Activated CD4-positive, alpha-beta T cell treated with anti-CD3 and anti-CD28 coated beads for 48 hours (primary cell): ENCODE data around the gene EXD3.

ENCODE experiments used
- DNase-seq: peaks from one replicate; pipeline ENCODE4 v3.0.0-alpha.2; 2020

The EXD3 gene

DNA sequence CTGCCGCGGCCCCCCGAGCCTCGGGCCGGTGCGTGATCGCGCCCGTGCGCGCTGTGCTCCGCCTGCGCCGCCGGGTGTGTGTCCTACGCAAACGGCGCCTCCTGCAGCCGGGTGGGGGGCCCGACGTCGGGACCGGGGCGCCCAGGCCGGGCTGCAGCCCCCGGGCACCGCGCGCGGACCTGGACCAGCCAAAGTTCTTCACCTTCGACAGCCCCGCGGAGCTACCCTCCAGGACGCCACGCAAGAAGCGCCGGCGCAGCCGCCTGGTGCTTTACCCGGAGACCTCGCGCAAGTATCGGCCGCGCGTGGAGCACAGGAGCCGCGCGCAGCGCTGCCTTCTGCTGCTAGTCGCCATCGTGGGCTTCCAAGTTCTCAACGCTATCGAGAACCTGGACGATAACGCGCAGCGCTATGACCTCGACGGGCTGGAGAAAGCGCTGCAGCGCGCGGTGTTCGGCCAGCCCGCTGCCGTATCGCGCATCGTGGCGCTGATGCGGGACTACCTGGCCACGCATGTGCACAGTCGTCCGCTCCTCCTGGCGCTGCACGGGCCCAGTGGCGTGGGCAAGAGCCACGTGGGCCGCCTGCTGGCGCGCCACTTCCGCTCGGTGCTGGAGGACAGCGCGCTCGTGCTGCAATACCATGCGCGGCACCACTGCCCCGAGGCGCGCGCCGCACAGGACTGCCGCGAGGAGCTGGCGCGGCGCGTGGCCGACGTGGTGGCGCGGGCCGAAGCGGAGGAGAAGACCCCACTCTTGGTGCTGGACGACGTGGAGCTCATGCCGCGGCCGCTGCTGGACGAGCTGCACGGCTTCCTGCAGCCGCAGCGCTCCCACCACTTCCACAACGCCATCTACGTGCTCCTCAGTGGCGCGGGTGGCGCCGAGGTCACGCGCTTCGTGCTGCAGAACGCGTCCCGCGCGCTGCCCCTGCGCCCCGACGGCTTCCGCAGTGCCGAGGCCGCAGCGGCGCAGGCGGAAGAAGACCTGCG is 143.9 kb downstream of the EXD3 start:
- DNase-seq = no peak

DNA sequence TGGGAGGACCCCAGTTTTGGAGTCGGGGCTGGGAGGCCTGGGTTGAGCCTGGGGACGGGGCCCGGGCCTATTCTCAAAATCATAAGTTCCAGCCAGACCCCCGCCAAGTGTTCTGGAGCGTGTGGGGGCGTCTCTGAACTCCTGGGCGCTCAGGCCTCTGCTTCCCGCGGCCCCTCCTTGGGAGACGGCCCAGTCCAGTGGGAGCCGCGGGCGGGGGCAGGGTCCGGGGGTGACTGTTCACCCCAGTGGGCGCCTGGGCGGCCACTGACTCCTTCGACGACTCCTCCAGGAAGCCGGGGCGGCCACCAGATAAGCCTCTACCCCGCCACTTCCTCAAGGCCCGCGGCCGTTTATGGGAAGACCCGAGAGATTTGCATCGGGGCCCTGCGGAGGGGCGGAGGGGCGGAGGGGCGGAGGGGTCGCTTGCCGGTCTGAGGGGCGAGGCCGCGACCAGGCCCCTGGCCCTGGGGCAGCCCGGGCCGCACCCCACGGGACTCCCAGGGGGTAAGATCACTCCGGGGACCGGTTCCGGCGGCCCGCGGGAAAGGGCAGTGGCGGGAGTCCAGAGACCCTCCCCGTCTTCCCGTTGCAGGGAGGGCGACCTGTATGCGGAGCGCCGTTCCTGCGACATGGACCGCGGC is 144.8 kb downstream of the EXD3 start:
- DNase-seq = no peak

DNA sequence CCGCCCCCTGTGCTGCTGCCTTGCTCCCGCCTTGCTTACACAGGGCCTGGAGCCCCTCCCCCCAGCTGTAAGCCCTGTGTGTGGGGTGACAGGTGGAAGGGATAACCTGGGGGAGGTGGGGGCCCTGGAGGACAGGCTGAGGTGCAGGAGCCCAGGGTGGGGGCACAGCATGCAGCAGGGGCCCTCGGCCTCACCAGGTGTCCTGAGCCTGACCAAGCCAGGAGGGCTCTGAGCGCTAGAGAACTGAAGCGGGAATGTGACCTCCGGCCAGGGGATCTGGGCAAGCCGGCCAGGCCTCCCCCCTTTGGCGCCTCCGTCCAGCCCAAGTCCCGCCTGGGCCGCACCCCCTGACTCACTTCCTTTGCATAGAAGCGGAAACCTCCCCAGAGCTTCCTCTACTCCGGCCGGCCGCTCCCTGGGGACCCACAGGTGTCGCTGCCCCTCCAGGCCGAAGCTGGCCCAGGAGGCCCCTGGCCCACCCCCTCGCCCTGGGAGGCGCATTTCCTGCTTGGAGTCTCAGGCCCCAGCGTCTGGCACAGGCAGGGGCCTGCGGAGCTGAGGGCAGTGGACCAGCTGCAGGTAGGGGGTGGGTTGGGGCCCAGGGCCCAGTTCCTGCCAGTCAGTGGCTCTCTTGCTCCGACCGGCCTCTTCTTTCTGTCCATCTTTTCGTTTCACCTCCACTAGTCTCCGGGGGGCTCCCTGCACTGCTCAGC is 145.5 kb downstream of the EXD3 start, which contains the start of gene TOR4A:
Gene TOR4A, plus strand, starts transcription at position 398 of the 713 bp plus-strand sequence. CDS start 964 bp downstream, outside the sequence.
- DNase-seq = peak; percentile 56

DNA sequence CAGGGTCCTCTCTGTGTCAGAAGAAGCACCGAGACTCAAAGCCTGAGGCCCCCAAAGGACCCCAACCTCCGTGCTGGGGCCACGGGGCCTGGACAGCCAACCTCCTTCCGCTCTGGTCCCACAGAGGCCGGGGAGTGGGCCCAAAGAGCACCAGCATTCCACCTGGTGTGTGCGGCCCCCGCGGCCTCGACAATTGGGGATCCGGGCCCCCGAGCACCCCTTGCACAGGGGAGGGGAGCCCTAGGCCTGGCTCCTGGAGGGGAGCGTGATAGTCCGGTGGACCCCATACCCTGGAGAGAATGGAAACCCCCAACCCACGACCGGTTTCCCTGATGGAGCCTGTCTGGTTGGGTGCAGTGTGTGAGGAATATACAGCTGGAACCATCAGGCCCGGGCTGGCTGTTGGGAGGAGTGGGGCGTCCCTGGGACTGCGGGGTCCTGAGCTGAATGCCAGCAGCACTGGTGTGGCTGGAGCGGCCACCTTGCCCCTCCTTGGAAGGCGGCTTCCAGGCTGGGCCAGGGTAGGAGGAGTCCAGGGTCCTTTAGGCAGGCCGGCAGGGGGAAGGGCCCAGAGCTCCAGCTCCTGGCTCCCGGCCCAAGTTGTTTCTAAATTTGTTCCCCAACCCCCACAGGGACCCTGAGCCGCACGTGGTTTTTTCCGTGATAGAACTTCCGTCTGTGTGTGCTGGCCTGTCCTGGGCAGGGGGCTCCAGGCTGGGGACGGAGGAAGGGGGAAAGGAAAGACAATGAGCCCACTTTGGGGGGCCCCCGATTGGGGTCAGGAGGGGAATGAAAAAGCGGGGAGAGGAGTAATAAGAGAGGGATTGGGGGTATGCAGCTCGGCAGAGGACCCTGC is 146.3 kb downstream of the EXD3 start:
- DNase-seq = no peak

DNA sequence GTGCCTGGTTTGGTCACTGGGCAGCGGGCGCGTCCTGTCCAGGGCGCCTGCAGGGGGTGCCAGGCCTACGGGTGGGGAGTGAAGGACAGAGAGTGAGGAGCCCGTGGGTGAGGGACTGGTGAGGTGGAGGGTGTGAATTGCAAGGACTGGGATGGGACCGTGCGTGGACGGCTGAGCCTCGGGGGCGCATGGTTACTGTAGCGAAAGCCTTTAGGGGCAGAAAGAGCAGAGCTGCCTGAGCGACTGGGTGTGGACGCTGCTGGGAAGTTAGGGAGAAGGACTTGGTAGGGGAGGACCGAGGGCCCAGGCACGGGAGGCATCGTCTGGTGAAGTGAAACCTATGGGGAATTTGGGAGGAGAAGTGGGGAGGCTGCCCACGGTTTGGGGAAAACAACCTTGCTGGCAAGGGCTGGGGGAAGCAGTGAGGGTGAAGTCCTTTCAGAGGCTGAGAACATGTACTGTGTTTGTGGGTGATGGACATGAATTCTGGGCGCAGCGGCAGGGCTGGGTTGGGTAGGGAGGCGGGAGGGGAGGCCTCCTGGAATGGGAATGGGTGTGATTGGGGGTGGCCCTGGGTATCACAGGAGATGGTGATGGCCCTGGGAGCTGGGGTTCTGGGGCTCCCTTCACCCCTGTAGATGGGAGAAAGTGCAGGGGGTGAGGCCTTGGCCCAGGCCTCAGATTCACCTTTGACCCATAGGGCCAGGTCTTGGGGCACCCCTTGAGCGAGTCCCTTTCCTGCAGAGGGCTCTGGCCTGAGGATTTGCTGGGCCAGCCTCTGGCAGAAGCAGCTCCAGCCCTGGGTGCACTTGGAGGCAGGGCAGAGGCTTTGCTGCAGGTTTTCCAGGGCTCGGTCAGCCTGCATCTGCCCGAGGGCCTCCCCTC is 147.1 kb downstream of the EXD3 start:
- DNase-seq = no peak

DNA sequence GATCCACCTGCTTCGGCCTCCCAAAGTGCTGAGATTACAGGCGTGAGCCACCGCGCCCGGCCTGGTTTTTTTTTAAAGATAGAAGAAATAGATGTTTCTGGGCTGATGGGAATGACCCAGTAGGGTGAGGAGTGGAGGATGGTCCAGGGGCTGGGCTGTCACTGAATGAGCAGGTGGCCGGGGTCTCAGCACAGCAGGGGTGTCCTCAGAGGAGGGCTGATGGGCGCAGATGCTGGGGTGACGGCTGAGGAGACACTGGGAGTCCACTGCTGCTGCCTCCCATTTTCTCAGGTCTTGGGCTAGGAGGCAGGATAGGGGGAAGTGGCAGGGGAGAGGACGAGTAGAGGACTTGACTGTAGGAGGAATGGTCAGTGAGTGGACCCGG is 147.8 kb downstream of the EXD3 start:
- DNase-seq = no peak

DNA sequence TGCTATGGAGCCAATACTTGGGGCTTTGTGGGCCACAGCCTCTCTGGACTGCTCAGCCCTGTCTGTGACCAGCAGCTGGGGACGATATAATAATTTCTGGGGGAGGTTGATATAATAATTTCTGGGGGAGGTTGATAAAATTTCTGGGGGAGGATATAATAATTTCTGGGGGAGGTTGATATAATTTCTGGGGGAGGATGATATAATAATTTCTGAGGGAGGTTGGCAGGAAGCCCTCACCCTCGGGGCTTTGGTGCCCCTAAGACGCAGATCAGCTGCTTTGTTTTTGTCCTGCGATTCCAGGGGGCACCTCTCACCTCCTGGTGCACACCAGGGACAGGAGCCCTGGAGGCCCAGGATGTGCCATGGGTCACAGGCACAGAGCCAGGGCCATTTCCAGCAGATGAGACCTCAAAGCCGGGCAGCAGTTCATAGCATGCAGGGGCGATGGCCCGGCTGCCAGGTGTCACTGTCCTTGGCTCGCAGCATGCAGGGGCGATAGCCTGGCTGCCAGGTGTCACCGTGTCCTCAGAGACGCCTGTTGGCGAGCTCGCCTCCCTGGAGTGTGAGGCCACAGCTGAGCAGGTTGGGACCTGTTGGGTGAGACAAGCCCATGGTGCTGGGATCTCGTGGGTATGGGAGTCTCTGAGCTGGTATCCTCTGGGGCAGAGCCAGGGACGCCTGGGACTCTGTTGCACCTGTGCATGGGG is 149.2 kb downstream of the EXD3 start:
- DNase-seq = no peak

DNA sequence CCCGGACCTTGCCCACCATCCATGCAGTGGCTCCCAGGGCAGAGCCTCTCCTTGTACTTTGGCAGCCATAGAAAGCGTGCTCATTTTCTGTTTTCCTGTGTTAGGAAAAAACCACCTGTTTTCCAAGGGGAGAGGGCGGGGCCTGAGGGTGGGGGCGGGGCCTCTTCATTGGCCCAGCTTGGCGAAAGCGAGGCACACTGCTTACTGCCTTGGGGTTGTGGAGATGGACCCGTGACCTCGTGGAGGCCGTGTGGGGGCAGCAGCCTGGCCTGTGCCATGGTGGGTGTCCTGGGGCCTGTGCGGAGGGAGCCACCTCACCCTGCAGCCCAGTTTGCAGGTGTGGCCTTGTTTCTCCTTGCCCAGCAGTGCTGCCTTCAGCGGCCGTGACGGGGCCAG is 149.9 kb downstream of the EXD3 start:
- DNase-seq = no peak

DNA sequence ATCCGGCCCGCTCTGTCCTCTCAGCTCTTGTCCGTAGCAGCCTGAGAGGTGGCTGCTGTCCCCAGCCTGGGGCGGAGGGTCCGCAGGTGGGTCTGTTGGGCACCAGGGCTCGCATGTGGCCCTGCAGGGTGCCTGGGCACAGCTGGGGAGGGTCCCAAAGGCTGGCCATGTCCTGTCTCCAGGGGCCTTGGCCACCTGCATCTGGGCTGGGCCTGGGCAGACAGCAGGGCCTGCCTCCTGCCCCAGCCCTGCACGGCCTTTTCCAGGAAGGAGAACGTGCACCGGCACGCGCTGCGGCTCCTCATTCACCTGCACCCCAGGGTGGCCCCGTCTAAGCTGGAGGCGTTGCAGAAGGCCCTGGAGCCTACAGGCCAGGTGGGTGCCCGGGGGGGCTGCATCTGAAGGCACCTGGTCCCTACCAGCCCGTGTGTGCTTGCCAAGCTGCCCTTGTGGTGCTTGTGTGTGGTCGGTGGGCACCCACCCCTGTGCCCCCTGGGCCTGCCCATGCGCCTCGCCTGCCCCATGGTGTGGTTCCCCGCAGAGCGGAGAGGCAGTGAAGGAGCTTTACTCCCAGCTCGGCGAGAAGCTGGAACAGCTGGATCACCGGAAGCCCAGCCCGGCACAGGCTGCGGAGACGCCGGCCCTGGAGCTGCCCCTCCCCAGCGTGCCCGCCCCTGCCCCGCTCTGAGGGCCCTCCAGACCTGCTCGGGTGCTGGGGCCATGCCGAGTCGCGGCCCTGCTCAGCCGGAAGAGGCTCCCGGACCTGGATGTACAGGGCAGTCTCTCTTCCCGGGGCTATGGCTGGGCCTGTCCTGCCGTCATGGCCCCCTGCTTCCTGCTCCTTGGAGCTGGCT is 150.5 kb downstream of the EXD3 start:
- DNase-seq = no peak

DNA sequence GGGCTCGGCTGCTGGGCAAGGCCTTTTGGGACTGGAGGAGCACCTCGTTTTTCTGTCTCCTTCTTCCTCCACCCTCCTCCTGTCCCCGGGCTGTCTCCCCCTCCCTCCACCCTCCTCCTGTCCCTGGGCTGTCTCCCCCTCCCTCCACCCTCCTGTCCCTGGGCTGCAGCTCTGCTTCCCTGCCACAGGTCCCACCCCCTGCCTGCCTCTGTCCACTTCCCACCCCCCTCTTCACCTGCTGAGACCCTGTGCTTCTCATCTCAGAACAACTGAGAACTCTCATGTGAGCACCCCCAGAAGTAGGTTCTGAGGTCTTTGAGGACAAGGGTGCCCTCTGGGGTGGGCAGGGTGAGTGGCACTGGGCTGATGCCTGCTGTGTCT is 151.3 kb downstream of the EXD3 start:
- no peak for DNase-seq

DNA sequence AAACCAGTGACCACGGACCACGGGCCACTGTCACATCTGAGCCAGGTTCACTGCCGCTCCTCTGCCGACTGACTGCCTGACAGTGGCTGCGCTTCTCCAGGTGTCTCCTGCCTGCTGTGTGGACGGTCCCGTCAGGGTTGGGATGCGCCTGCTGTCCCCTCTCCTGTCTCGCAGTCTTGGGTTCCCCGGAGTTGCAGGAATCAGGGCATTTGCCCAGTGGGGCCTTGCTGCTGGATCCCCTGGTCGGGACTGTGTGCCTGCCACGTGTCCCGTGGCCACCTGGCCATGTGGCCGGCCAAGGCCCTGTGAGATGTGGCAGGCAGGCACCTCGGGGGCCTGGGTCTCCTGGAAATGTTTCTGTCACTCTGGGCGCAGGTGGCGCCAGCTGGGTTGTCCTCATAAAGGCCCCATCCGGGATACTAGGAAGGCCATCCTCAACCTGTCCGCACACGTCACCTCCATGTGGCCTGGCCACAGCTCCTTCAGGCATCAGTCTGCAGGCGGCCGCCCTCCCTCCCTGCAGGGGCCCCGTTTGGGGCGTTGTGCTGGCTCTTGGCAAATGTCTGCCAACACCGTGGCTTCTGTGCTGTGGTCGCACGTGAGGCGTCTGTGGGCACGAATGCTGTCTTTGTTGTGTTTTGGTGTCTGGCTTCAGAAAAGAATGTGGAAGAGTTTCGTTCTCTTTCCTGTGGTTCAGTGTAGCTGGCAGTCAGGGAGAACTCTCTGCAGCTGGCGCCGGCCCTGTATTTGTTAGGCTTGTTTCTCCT is 151.8 kb downstream of the EXD3 start:
- peak; percentile 36 for DNase-seq

DNA sequence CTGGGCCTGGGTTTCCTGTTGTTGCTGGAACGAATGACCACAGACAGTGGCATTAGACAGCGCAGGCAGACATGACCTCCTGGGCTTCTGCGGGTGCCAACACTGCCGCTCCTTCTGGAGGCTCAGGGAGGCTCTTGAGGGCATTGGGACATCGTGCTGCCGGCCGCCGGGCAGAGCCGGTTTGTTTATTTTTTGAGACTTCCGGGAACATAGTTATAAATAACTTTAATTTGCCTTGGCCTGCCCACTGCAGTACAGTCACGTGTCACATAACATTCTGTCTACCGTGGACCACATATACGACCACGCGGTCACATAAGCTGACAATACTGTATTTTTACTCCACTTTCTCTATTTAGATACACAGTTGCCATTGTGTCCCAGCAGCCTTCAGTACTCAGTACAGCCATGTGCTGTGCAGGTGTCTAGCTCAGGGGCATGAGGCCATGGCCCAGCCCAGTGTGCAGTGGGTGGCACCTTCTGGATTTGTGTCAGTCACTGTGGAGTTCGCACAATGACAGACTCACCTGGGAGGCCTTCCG is 153.7 kb downstream of the EXD3 start:
- no peak for DNase-seq

DNA sequence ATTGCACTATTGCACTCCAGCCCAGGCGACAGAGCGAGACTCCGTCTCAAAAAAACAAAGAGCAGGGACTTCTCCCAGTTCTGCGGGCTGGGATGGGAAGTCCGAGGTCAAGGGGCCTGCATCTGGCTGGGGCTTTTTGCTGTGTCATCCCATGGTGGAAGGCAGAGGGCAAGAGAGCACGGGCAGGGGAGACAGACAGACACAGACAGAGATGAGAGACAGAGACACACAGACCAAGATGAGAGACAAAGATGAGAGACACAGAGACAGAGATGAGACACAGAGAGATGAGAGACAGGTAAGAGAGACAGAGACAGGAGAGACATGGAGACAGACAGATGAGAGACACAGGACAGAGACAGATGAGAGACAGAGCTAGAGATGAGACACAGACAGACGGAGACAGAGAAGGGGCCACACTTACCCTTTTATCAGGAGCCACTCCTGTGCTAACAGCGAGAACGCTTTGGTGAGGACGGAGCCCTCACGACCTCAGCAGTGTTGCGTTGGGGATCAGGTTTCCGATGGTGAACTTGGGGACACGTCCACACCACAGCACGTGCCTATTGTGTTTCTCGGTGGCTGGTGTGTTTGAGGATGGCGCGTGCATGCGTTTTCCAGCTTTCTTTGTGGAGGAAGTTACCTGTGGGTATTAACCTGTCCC is 154.3 kb downstream of the EXD3 start:
- no peak for DNase-seq

DNA sequence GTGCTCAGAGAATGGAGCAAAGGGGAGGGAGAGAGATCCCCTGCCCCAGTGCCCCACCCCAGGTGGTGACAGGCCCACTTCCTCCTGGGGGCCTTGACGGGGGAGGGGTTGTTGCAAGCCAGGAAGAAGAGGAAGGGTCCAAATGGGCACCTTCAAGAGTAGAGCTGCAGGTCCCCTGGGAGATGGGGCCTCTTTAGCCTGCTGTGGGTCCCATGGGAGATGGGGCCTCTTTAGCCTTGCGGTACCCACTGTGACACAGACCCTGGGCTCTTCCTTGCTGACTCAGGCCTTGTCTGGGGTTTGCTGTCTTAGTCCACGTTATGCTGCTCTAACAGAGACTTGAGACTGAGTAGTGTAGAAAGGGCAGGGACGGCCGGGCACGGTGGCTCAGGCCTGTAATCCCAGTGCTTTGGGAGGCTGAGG is 155.0 kb downstream of the EXD3 start:
- no peak for DNase-seq

DNA sequence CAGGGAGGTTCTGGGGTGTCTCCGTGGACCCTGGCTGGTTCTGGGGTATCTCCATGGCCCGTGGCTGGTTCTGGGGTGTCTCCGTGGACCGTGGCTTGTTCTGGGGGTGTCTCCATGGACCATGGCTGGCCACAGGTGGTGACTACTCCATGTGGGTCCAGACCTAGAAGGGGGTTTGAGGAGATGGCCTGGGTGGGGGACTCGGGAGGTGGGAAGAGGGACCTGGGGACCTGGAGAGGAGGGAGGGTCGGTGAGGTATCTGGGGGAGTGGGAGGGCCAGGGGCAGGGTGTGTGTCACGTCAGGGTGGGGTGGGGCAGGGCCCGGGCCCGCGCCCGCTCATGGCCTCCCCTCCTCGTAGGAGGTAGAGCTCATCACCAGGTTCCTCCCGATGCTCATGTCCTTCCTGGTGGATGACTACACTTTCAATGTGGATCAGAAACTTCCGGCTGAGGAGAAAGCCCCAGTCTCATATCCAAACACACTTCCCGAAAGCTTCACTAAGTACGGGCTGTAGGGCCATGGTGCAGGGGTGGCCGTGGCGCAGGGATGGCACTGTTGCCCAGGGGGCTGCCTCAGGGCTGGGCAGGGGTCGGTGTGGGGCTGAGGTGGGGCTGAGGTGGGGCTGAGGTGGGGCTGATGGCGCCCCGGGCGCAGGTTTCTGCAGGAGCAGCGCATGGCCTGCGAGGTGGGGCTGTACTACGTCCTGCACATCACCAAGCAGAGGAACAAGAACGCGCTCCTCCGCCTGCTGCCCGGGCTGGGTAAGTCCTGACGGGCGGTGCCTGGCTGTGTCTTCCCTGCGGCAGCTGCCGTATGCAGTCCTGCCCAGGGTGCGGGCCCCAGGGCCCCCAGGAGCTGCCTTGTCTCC is 156.1 kb downstream of the EXD3 start:
- DNase-seq = no peak

DNA sequence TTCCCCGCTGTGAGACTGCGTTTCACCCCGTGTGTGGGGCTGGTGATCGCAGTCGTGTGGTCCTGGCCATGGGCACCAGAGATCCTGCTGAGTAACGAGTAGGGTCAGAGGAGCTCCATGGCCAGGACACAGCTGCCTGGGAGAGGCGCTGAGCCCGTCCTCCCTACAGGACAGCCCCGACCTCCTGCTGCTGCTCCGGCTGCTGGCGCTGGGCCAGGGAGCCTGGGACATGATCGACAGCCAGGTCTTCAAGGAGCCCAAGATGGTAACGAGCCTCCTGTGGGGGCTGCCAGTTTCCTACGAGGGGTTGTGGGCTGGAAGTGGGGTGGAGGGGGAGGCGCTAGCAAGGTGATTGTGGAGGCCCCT is 156.8 kb downstream of the EXD3 start:
- DNase-seq = no peak

DNA sequence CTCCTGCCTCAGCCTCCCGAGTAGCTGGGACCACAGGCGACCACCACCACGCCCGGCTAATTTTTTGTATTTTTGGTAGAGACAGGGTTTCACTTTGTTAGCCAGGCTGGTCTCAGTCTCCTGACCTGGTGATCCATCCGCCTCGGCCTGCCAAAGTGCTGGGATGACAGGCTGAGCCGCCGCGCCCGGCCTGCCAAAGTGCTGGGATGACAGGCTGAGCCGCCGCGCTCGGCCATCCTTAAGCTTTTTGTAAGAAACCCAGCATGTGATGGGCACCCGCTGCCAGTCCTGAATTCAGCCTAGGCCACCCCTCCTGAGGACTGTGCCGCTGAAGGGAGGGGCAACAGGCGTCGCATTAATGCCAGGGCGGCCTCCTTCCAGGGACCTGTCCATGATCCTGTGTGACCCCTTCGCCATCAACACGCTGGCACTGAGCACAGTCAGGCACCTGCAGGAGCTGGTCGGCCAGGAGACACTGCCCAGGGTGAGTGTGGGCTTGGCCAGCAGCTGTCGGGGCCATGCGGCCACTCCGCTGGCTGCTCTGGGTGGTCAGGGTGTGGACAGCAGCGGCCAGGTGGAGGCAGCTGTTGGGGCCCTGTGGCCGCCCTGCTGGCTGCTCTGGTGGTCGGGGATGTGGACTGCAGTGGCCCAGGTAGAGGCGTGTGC is 157.3 kb downstream of the EXD3 start:
- no peak for DNase-seq
